GM10248 (cell line): ENCODE data around the gene DYSF.
"Not testable (repeated sequence)": the region's sequence is repeated elsewhere in the genome, so short reads cannot be mapped to it uniquely, and the experiment has no call there.

Experiments
- CTCF ChIA-PET: fragments of 300-600 bp; sonication (Branson Sonifier 250); formaldehyde crosslinking; extraction: SDS; loops from one replicate; lab custom pipeline; 2021; ENCODE audit warnings: antibody characterized with exemption; lab: Yijun Ruan, JAX
- POLR2A ChIA-PET: fragments of 350-650 bp; sonication (Branson Sonifier 250); formaldehyde crosslinking; extraction: SDS; loops from one replicate; lab custom pipeline; 2020; ENCODE audit warnings: antibody characterized with exemption; lab: Yijun Ruan, JAX
- DNase-seq: peaks from one replicate; pipeline ENCODE4 v3.0.0; 2012; ENCODE audit errors: extremely low spot score
- TF ChIP-seq, protein P1 (sequence below): IDR thresholded peaks from 2 replicates; pipeline ENCODE4 v1.5.1; 2012; ENCODE audit warnings: mild to moderate bottlenecking, low read depth; ENCODE audit errors: extremely low read depth, missing control alignments, control extremely low read depth

Gene DYSF

DNA sequence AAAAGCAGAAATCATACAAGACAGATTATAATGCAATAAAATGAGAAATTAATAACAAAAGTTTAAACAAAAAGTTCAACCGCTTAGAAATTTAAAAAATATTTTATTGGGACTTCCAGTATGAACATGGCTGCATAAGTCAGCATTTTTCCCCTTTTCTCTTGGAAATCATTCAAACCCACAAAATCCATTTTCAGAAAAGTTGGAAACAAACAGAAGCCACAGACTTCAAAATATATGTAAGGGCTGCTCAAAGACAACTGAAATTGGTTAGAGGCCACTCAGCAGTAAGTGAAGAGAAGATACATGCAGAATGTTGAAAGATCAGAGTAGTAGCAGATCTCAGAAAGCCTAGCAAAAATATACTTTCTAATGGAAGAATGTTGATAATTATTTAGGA, 194.0 kb downstream of the DYSF start:
- TF ChIP-seq, protein P1, sequence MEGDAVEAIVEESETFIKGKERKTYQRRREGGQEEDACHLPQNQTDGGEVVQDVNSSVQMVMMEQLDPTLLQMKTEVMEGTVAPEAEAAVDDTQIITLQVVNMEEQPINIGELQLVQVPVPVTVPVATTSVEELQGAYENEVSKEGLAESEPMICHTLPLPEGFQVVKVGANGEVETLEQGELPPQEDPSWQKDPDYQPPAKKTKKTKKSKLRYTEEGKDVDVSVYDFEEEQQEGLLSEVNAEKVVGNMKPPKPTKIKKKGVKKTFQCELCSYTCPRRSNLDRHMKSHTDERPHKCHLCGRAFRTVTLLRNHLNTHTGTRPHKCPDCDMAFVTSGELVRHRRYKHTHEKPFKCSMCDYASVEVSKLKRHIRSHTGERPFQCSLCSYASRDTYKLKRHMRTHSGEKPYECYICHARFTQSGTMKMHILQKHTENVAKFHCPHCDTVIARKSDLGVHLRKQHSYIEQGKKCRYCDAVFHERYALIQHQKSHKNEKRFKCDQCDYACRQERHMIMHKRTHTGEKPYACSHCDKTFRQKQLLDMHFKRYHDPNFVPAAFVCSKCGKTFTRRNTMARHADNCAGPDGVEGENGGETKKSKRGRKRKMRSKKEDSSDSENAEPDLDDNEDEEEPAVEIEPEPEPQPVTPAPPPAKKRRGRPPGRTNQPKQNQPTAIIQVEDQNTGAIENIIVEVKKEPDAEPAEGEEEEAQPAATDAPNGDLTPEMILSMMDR = no peak
- ChIA-PET POLR2A (no interaction called here), CTCF (no interaction called here)
- DNase-seq = no peak

DNA sequence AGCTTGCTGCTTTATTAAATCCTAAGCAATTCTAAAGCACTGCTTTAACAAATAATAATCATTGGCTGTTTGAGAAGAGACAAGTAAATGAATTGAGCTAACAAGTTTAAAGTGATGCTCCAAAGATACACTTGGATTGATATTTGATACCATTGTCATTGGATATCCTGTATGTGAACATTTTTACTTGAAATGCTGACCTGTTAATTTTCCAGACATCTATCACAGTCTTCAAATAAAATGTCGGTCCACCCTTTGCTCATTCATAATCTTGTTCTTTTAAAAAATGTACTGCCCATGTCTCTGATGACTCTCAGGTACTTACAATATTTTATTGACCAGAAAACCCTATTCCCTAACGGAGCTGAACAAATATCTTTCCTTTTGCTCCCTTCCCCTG, 202.1 kb downstream of the DYSF start:
- CTCF ChIA-PET = no interaction called here

DNA sequence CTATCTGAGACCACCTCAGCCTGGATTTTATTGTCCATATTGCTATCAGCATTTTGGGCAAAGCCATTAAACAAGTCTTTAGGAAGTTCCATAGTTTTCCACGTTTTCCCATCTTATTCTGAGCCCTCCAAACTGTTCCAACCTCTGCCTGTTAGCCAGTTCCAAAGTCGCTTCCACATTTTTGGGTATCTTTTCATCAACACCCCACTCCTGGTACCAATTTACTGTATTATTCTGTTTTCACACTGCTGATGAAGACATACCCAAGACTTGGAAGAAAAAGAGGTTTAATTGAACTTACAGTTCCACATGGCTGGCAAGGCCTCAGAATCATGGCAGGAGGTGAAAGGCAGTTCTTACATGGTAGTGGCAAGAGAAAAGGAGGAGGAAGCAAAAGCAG, 204.9 kb downstream of the DYSF start:
- CTCF ChIA-PET, POLR2A ChIA-PET, DNase-seq: not testable (repeated sequence)

More for the DNA sequence above, 202.1 kb downstream of the DYSF start:
- TF ChIP-seq, protein P1 = no peak
- POLR2A ChIA-PET = no interaction called here
- DNase-seq = no peak

DNA sequence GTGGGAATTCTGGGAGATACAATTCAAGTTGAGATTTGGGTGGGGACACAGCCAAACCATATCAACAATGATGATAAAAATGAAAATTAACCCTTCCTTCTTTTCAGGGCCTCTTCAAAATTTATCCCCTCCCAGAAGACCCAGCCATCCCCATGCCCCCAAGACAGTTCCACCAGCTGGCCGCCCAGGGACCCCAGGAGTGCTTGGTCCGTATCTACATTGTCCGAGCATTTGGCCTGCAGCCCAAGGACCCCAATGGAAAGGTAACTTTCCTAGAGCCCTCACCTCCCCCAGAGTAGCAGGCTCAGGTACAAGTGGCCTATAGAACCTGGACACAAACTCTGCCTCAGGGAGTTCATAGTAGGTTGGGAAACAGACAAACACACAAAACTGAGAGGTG, 205.4 kb downstream of the DYSF start:
- no peak for DNase-seq
- CTCF ChIA-PET = no interaction called here
- TF ChIP-seq, protein P1 = no peak
- POLR2A ChIA-PET = no interaction called here

DNA sequence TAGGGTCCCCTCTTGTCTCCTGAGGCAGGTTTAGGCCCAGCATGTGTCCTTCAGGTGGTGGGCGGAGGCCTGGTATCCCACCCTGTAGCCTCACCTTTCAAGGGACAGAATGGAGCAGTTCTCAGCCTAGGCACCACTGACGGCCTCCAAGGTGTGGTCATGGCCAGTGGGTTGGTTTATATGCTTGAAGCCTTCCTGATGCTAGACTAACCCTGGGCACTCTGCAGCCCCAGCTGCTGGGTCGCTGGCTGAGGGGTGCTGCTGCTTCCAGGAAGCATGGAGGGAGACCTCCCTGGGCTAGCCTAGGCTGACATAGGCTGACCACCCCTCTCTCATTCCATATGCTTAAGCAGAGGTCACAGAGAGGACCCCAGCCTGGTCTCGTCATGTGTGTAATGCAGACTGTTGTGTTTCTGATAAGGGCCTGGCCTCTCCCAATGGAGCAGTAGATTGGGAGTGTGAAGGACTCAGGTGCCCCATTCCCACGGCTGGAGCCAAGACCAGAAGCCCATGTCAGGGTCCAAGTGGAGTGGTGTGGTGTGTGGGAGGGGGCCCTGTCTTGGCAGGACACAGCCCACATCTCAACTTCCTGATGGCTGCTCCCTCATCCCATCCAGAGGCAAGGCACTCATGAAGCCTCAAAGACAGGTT, 206.6 kb downstream of the DYSF start:
- ChIA-PET POLR2A (no interaction called here), CTCF (no interaction called here)
- no peak for DNase-seq
- TF ChIP-seq, protein P1 = no peak

DNA sequence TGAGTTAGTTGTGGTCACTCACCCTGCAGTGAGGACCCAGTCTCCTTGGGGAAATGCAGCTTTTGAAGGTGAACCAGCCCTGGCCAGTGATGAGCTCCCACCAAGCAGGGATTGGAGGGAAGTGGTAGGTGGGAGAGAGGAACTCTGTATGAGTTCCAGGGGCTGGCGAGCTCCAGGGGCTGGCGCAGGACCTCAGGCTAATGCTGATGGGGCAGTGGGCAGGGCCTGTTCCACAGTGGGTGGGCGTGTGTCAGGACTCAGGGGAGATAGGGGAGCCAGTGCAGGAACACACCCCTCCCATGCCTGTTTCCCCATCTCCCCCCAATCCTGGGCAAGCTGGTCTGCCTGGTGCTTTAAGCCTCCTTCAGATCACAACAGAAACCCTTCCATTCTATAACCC, 208.4 kb downstream of the DYSF start:
- ChIA-PET POLR2A (no interaction called here), CTCF (no interaction called here)
- DNase-seq = no peak
- TF ChIP-seq, protein P1 = no peak

DNA sequence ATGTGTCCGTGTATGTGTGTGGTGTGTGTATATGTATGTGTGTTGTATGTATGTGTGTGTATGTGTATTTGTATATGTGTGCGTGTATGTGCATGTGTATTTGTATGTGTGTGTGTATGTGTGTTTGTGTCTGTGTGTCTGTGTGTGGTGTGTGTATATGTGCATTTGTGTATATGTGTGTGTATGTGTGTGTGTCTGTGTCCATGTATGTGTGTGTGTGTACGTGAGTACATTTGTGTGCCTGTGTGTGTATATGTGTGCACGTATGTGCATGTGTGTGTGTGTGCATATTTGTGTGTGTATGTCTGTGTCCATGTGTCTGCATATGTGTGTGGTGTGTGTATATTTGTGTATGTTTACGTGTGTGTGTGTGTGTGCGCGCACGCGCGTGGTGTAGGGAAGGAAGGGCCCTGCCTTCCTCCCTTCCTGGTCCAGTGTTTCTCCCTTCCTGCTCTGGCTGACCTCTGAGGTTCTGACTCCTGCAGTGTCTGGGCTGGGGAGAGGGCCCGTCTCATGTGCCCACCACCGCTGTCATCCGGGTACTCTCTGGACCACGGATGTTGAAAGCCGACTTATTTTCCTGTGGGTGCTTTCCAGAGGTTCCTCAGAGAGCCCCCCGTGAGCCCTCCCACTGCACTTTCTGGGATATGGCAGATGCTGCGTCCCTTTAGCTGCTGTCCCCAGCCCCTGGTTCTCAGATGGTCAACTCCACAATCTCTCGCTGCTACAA, 209.5 kb downstream of the DYSF start:
- ChIA-PET POLR2A (no interaction called here), CTCF (no interaction called here)
- DNase-seq = no peak
- TF ChIP-seq, protein P1 = no peak
